ENCODE data around the gene CCL4L2. TPM values are rescaled to one million over a fixed set of nuclear protein-coding genes. Genes with fewer than 3 reads are reported as not detected.
"Not testable (repeated sequence)": the region's sequence is repeated elsewhere in the genome, so short reads cannot be mapped to it uniquely, and the experiment has no call there.

Gene CCL4L2
- total RNA-seq, 1 donor from 2014 or later: not detected

GRCh38 chr17:36198831-36199465 is 11.9 kb upstream of the CCL4L2 start:
- no peak overlapping the region for H3K4me3 Mint-ChIP-seq (ENCODE audit: low read depth)
- TF ChIP-seq CTCF (IDR thresholded peaks at IDR 0.05; ENCODE audit: unreplicated experiment): no peak
- DNase-seq (ENCODE audit: low spot score, unreplicated experiment): no peak
- H3K9me3 Mint-ChIP-seq (ENCODE audit: low read depth): no peaks in the 10 kb centered on the region
- no peak overlapping the region for H3K27ac Mint-ChIP-seq
- peaks cover 8% of the 10 kb centered on the region for H3K4me1 Mint-ChIP-seq (ENCODE audit: low read depth)
- peaks cover 28% of the 10 kb centered on the region for H3K27me3 Mint-ChIP-seq
- no peaks in the 10 kb centered on the region for H3K36me3 Mint-ChIP-seq (ENCODE audit: insufficient read depth)

GRCh38 chr17:36201102-36201501 is 9.8 kb upstream of the CCL4L2 start:
- H3K9me3 Mint-ChIP-seq (ENCODE audit: low read depth); H3K27ac Mint-ChIP-seq; H3K36me3 Mint-ChIP-seq (ENCODE audit: insufficient read depth); H3K4me1 Mint-ChIP-seq (ENCODE audit: low read depth); DNase-seq (ENCODE audit: low spot score, unreplicated experiment); H3K4me3 Mint-ChIP-seq (ENCODE audit: low read depth): not testable (repeated sequence)
- peaks cover 17% of the 10 kb centered on the region for H3K27me3 Mint-ChIP-seq

GRCh38 chr17:36201506-36201905 is 9.4 kb upstream of the CCL4L2 start:
- H3K27ac Mint-ChIP-seq; H3K9me3 Mint-ChIP-seq (ENCODE audit: low read depth); H3K36me3 Mint-ChIP-seq (ENCODE audit: insufficient read depth); H3K4me1 Mint-ChIP-seq (ENCODE audit: low read depth); H3K4me3 Mint-ChIP-seq (ENCODE audit: low read depth); DNase-seq (ENCODE audit: low spot score, unreplicated experiment): not testable (repeated sequence)
- peaks cover 14% of the 10 kb centered on the region for H3K27me3 Mint-ChIP-seq

- no peak for DNase-seq (ENCODE audit: low spot score, unreplicated experiment)
- no peaks in the 10 kb centered on the region for H3K9me3 Mint-ChIP-seq (ENCODE audit: low read depth)
Measured at GRCh38 chr17:36203335-36203734, 7.5 kb upstream of the CCL4L2 start.

GRCh38 chr17:36204724-36205500 is 6.0 kb upstream of the CCL4L2 start:
- TF ChIP-seq CTCF (IDR thresholded peaks at IDR 0.05; ENCODE audit: unreplicated experiment): no peak
- no peaks in the 10 kb centered on the region for H3K36me3 Mint-ChIP-seq (ENCODE audit: insufficient read depth)
- H3K27ac Mint-ChIP-seq: no peak overlapping the region
- no peaks in the 10 kb centered on the region for H3K9me3 Mint-ChIP-seq (ENCODE audit: low read depth)
- no peak overlapping the region for H3K4me3 Mint-ChIP-seq (ENCODE audit: low read depth)
- DNase-seq (ENCODE audit: low spot score, unreplicated experiment): no peak
- peaks cover 14% of the 10 kb centered on the region for H3K27me3 Mint-ChIP-seq
- peaks cover 6% of the 10 kb centered on the region for H3K4me1 Mint-ChIP-seq (ENCODE audit: low read depth)

More at GRCh38 chr17:36203335-36203734, 7.5 kb upstream of the CCL4L2 start:
- Mint-ChIP-seq H3K27me3 (peaks cover 16% of the 10 kb centered on the region), H3K4me3 (ENCODE audit: low read depth) (no peak overlapping the region), H3K27ac (no peak overlapping the region), H3K4me1 (ENCODE audit: low read depth) (peaks cover 6% of the 10 kb centered on the region), H3K36me3 (ENCODE audit: insufficient read depth) (no peaks in the 10 kb centered on the region)
- TF ChIP-seq CTCF (IDR thresholded peaks at IDR 0.05; ENCODE audit: unreplicated experiment): no peak

GRCh38 chr17:36205637-36206485 is 5.0 kb upstream of the CCL4L2 start:
- Mint-ChIP-seq H3K36me3 (ENCODE audit: insufficient read depth) (no peaks in the 10 kb centered on the region), H3K9me3 (ENCODE audit: low read depth) (no peaks in the 10 kb centered on the region), H3K4me3 (ENCODE audit: low read depth) (no peak overlapping the region), H3K27me3 (peaks cover 16% of the 10 kb centered on the region), H3K27ac (no peak overlapping the region), H3K4me1 (ENCODE audit: low read depth) (peaks cover 6% of the 10 kb centered on the region)
- no peak for DNase-seq (ENCODE audit: low spot score, unreplicated experiment)
- no peak for TF ChIP-seq CTCF (IDR thresholded peaks at IDR 0.05; ENCODE audit: unreplicated experiment)

- not testable (repeated sequence) for H3K27ac Mint-ChIP-seq; H3K4me3 Mint-ChIP-seq (ENCODE audit: low read depth); DNase-seq (ENCODE audit: low spot score, unreplicated experiment); H3K36me3 Mint-ChIP-seq (ENCODE audit: insufficient read depth); H3K4me1 Mint-ChIP-seq (ENCODE audit: low read depth); H3K9me3 Mint-ChIP-seq (ENCODE audit: low read depth)
- peaks cover 18% of the 10 kb centered on the region for H3K27me3 Mint-ChIP-seq
Measured at GRCh38 chr17:36206486-36206821, 4.4 kb upstream of the CCL4L2 start.

- H3K27ac Mint-ChIP-seq; H3K4me1 Mint-ChIP-seq (ENCODE audit: low read depth); H3K4me3 Mint-ChIP-seq (ENCODE audit: low read depth); H3K36me3 Mint-ChIP-seq (ENCODE audit: insufficient read depth); DNase-seq (ENCODE audit: low spot score, unreplicated experiment); H3K9me3 Mint-ChIP-seq (ENCODE audit: low read depth): not testable (repeated sequence)
- peaks cover 21% of the 10 kb centered on the region for H3K27me3 Mint-ChIP-seq
Measured at GRCh38 chr17:36207383-36207782, 3.5 kb upstream of the CCL4L2 start.

Measured in progenitor cell of endocrine pancreas (in vitro differentiated cells).